HG02678 (cell line): Measurements from ENCODE around the gene DNAH11.

Experiments
- ATAC-seq: cut with Tn5 transposase; IDR thresholded peaks from one replicate; pipeline ENCODE4 v1.9.1; 2021; ENCODE audit warnings: mild to moderate bottlenecking, moderate library complexity; ENCODE audit not compliant: unreplicated experiment

The DNAH11 gene

DNA sequence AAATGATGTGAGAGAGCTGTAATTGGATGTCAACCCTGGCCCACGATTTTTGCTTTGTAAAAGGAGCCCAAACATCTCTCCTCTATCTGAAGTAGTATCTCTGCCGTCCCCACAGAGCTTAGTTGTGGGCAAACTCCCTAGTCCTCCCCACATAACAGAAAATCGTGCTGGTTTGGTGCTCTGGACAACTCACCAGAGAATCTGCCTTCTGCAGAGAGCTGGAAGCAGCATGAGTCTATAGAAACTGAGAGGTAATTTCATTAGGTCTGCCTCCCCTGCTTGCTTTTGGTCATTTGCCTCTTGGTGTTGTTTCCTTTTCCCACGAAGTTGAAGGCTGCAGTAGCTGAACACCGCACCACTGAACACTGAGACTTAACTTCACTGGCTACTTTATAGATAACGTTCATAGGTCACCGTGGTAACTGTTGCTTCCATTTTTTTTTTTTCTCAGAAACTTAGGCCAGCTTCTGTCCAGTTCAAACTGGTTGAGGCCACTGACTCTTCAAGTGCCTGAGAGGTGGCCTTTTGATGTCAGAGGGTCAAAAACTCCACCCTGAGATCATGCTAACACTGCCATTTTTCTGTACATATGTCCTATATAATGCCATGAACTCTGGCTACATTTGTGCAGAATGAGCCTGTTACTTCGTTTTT is 406.2 kb downstream of the DNAH11 start:
- ATAC-seq, result no peak
